ENCODE results near the gene AP2A2.

- TF ChIP-seq, protein P1, sequence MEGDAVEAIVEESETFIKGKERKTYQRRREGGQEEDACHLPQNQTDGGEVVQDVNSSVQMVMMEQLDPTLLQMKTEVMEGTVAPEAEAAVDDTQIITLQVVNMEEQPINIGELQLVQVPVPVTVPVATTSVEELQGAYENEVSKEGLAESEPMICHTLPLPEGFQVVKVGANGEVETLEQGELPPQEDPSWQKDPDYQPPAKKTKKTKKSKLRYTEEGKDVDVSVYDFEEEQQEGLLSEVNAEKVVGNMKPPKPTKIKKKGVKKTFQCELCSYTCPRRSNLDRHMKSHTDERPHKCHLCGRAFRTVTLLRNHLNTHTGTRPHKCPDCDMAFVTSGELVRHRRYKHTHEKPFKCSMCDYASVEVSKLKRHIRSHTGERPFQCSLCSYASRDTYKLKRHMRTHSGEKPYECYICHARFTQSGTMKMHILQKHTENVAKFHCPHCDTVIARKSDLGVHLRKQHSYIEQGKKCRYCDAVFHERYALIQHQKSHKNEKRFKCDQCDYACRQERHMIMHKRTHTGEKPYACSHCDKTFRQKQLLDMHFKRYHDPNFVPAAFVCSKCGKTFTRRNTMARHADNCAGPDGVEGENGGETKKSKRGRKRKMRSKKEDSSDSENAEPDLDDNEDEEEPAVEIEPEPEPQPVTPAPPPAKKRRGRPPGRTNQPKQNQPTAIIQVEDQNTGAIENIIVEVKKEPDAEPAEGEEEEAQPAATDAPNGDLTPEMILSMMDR (conservative IDR thresholded peaks at IDR 0.05; ENCODE audit: low read depth, low read length), result no peak
- no peak for TF ChIP-seq EZH2 (IDR thresholded peaks at IDR 0.05; ENCODE audit: borderline replicate concordance, low read depth, low read length, poor library complexity, severe bottlenecking)
Observed at GRCh38 chr11:1012740-1013630, 87.3 kb downstream of the AP2A2 start.
